Uterus (tissue), 4 donors: Measurements from ENCODE around the gene ARPC4. TPM values are rescaled to one million over a fixed set of nuclear protein-coding genes. Genes with fewer than 3 reads are reported as not detected.
A peak's percentile ranks its signal among the peaks of the same experiment; 100 is the strongest.
"Not testable (repeated sequence)": the region's sequence is repeated elsewhere in the genome, so short reads cannot be mapped to it uniquely, and the experiment has no call there.

ENCODE experiments used
- DNase-seq, 2 donors: peaks; one replicate each; pipeline ENCODE4 v3.0.0-alpha.2; 2019 to 2020
- H3K27ac ChIP-seq, 2 donors: fragments of 200-600 bp; sonication (generic); 1 replicate in 1 of 2; 2 replicates in 1 of 2; pipeline ENCODE4 v1.5.1; 2016 to 2018
- H3K27me3 ChIP-seq, 2 donors: fragments of 200-600 bp; sonication (generic); one replicate each; pipeline ENCODE4 v1.5.1; 2018 to 2019; ENCODE audit warnings: control low read depth in 1 of 2
- H3K36me3 ChIP-seq, 2 donors: fragments of 200-600 bp; sonication (generic); one replicate each; pipeline ENCODE4 v1.5.1; 2019; ENCODE audit warnings: control low read depth in 1 of 2
- H3K4me1 ChIP-seq, 2 donors: fragments of 200-600 bp; sonication (generic); one replicate each; pipeline ENCODE4 v1.5.1; 2018 to 2019; ENCODE audit warnings: control low read depth in 1 of 2
- H3K4me3 ChIP-seq, 2 donors: fragments of 200-600 bp; sonication (generic); 1 replicate in 1 of 2; 2 replicates in 1 of 2; pipeline ENCODE4 v1.5.1; 2018 to 2019; ENCODE audit warnings: mild to moderate bottlenecking in 1 of 2
- H3K9me3 ChIP-seq, 2 donors: fragments of 200-600 bp; sonication (generic); one replicate each; pipeline ENCODE4 v1.5.1; 2019; ENCODE audit warnings: control low read depth in 1 of 2
- POLR2A ChIP-seq, 2 donors: fragments of 450-650 bp; IDR thresholded peaks; one replicate each; pipeline ENCODE4 v1.6.1; 2016; ENCODE audit warnings: antibody characterized with exemption in 2 of 2, mild to moderate bottlenecking in 1 of 2, moderate library complexity in 1 of 2
- intact Hi-C: fragments of 100-400 bp; cut with DNase I; formaldehyde crosslinking; loops from one replicate; pipeline ENCODE4 v1.15.1; 2023; ENCODE audit warnings: low total_unique reads
- total RNA-seq, 4 donors: library from RNA; depleted of rRNA in 3 of 4; stranded (reverse); fragments of >200 nt in 3 of 4; gene quantifications; one replicate each; pipeline versions ENCODE4 v1.1.0 to v1.2.4, GENCODE V29; 2014 to 2023
- TF ChIP-seq, protein P1 (sequence below), 4 experiments: fragments of 200-600 bp in 2 of 4; fragments of 450-650 bp in 2 of 4; sonication (generic) in 2 of 4; IDR thresholded peaks; one replicate each; pipeline ENCODE4 v1.5.1; 2016 to 2019; ENCODE audit warnings: antibody characterized with exemption in 4 of 4, mild to moderate bottlenecking in 2 of 4, moderate library complexity in 1 of 4
- donor health status: DM: yes; HTN: yes; CAD: no.

ARPC4 gene
- total RNA-seq, 4 donors from 2014 or later, result 44.7 to 176 (median 142) TPM

DNA sequence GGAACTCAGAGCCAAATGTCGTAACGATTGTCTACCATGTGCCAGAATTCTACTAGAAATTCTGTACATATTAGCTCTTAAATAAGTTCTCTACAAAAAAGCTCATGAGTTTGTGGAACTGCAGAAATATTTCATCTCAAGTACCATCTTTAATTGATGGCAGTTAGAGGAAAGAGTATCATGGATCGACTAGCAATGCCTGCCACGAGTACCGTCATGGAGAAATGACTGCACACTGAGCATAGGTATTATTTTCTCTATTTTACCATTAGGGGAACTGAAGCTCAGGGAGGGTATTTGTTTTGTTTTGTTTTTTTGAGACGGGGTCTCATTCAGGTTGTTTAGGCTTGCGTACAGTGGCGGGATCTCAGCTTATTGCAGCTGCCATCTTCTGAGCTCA is 48.1 kb downstream of the ARPC4 start:
- H3K27ac ChIP-seq, result no peak overlapping the region
- H3K36me3 ChIP-seq, result no peaks in the 10 kb centered on the region
- peaks cover 0 to 5% of the 10 kb centered on the region in 2 donors for H3K4me1 ChIP-seq
- TF ChIP-seq, protein P1, sequence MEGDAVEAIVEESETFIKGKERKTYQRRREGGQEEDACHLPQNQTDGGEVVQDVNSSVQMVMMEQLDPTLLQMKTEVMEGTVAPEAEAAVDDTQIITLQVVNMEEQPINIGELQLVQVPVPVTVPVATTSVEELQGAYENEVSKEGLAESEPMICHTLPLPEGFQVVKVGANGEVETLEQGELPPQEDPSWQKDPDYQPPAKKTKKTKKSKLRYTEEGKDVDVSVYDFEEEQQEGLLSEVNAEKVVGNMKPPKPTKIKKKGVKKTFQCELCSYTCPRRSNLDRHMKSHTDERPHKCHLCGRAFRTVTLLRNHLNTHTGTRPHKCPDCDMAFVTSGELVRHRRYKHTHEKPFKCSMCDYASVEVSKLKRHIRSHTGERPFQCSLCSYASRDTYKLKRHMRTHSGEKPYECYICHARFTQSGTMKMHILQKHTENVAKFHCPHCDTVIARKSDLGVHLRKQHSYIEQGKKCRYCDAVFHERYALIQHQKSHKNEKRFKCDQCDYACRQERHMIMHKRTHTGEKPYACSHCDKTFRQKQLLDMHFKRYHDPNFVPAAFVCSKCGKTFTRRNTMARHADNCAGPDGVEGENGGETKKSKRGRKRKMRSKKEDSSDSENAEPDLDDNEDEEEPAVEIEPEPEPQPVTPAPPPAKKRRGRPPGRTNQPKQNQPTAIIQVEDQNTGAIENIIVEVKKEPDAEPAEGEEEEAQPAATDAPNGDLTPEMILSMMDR (IDR thresholded peaks at IDR 0.05), result no peak
- TF ChIP-seq POLR2A (IDR thresholded peaks at IDR 0.05), result no peak
- no peak overlapping the region for H3K4me3 ChIP-seq
- H3K27me3 ChIP-seq, result no peaks in the 10 kb centered on the region
- no peak for DNase-seq
- intact Hi-C loops, result no loop called here
- no peaks in the 10 kb centered on the region for H3K9me3 ChIP-seq

DNA sequence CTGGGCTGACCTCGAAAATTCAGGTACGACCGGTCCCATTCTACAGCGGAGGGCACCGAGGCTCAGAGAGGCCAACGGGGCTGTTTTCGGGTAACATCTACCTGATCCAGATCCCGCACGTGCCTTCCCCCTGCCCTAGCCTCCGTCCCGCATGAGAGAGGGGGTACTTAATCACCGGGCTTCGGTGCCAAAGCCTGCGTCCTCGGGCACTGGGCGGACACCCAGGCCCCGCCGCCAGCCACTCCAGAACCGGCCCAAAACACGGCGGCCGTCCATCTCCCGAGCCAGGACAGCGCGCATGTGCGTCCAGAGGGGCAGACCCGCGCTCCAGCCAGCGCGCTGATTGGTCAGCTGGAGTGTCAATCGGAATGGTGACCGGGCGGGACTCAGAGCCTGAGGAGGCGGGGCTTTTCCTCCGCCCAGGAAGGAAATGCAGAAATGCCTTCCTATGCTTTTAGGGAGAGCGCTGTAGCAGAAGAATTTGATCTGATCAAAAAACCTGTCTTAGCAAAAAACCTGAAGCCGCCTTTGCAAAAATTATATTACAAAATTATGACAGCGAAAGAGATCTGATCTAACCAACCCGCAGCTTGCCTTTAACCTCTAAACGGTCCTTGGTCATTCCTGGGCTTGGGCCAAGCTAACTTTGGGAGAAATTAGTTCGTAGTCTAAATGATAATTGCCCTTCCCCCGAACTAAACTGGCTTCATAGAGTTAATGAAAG is 51.0 kb downstream of the ARPC4 start, which contains the start of gene RPUSD3:
Gene RPUSD3, minus strand, starts transcription at position 294 of the 724 bp plus-strand sequence. Its CDS starts 18 bp downstream, at position 276.
- no peaks in the 10 kb centered on the region for H3K9me3 ChIP-seq
- TF ChIP-seq POLR2A (IDR thresholded peaks at IDR 0.05), result peak; percentile 73 to 78
- TF ChIP-seq, protein P1 (IDR thresholded peaks at IDR 0.05), result peak in 2 of 4 experiments; percentile 14 to 25
- DNase-seq, result peak; percentile 98 to 99
- peak within 1 kb of the TSS; percentile 83 to 84 for H3K27ac ChIP-seq
- no peaks in the 10 kb centered on the region for H3K36me3 ChIP-seq
- peaks cover 0 to 5% of the 10 kb centered on the region in 2 donors for H3K4me1 ChIP-seq
- intact Hi-C loops, result no loop called here
- H3K27me3 ChIP-seq, result no peaks in the 10 kb centered on the region
- peak within 1 kb of the TSS; percentile 70 to 85 for H3K4me3 ChIP-seq

DNA sequence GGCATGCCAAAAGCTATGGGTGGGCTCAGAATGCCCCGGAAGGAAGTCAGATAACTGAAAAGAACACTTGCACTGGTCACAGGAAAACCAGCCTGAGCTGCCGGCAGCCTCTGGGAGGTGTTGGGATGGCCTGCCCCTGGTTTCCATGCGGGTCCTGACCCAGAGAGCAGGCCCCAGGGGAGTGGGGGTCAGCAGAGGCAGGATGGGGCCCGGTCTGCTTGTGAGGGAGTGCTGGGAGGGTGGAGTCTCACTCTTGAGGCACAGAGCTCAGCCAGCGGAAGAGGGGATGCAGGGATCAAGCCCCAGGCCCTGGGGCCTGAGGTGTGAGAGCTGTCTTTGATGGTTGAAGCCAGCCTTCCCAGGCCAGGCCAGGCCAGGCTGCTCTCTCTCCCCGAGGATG is 53.3 kb downstream of the ARPC4 start:
- H3K4me1 ChIP-seq, result peaks cover 0 to 5% of the 10 kb centered on the region in 2 donors
- TF ChIP-seq POLR2A (IDR thresholded peaks at IDR 0.05), result no peak
- intact Hi-C loops, result no loop called here

DNA sequence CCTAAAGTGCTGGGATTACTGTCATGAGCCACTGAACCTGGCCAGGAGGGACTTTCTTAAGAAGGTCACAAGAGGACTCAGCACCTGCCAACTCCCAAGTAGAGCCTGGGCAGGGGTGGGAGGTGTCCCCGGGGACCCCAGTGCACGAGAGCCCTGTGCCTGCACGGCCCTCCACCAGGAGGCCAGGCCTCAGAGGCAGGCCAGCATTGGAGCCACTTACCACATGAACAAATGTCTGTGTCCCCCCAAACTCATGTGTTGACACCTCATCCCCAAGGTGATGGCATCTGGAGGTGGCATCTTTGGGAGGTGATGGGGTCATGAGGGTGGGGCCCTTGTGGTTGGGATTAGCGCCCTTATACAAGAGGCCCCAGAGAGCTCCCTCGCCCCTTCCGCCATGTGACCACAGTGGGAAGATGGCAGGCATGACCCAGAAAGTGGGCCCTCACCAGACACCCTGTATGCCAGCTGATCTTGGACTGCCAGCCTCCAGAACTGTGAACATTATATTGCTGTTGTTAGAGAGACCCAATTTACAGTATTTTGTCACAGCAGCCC is 54.1 kb downstream of the ARPC4 start:
- intact Hi-C loops, result no loop called here
- no peak for DNase-seq
- Histone ChIP-seq H3K4me1 (peaks cover 0 to 5% of the 10 kb centered on the region in 2 donors), H3K9me3 (no peaks in the 10 kb centered on the region), H3K4me3 (no peak overlapping the region), H3K36me3 (no peaks in the 10 kb centered on the region), H3K27ac (no peak overlapping the region), H3K27me3 (no peaks in the 10 kb centered on the region)
- TF ChIP-seq, protein P1 (IDR thresholded peaks at IDR 0.05), result no peak
- TF ChIP-seq POLR2A (IDR thresholded peaks at IDR 0.05), result no peak

More for the DNA sequence above, 53.3 kb downstream of the ARPC4 start:
- Histone ChIP-seq H3K27ac (no peak overlapping the region), H3K27me3 (no peaks in the 10 kb centered on the region), H3K4me3 (no peak overlapping the region), H3K36me3 (no peaks in the 10 kb centered on the region), H3K9me3 (no peaks in the 10 kb centered on the region)
- no peak for DNase-seq

DNA sequence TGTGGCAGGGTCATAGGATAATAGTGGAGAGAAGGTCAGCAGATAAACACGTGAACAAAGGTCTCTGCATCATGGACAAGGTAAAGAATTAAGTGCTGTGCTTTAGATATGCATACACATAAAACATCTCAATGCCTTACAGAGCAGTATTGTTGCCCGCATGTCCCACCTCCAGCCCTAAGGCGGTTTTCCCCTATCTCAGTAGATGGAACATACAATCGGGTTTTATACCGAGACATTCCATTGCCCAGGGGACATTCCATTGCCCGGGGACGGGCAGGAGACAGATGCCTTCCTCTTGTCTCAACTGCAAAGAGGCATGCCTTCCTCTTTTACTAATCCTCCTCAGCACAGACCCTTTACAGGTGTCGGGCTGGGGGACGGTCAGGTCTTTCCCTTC is 55.0 kb downstream of the ARPC4 start:
- H3K9me3 ChIP-seq, H3K27me3 ChIP-seq, intact Hi-C loops, H3K4me3 ChIP-seq, H3K4me1 ChIP-seq, DNase-seq, H3K27ac ChIP-seq, H3K36me3 ChIP-seq: not testable (repeated sequence)

DNA sequence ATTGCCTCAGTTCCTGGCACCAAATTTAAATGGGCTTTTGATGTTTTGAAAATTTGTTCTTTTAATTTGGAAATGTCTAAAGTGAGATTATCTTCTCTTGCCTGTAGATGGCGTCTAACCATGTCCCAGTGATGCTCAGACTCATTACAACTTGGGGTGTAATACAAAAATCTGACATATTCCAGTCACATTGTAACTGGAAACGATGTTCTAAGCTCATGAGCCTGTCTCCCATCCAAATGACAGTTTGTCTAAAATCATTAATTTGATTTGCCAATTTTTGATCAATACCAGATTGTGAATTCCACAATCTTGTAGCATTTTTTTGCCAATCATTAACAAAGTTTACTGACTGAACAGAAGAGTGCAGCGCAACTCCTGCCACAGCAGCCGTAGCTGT is 56.0 kb downstream of the ARPC4 start:
- H3K4me1 ChIP-seq, H3K27me3 ChIP-seq, intact Hi-C loops, H3K4me3 ChIP-seq, DNase-seq, H3K27ac ChIP-seq, H3K36me3 ChIP-seq, H3K9me3 ChIP-seq: not testable (repeated sequence)
- TF ChIP-seq, protein P1 (IDR thresholded peaks at IDR 0.05), result peak; percentile 52 to 74 (median 70)

DNA sequence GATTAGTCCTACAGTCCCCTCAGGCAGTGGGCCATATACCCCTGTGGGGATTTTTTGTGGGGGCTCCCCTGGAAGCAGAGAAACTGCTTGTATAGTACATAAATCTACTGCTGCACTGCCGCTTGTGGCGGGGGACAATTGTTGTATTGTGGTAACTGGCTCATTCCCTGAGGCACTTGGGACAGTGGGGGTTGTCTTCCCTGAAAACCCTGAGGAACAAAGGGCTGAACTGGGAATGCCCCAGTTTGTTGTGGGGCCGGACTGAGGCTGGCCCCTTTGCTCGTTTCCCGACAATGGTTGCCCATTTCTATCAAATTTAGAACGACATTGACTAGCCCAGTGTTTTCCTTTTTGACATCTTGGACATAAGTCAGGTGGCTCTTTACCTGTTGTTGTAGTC is 58.5 kb downstream of the ARPC4 start:
- H3K4me3 ChIP-seq, result not testable (repeated sequence)

DNA sequence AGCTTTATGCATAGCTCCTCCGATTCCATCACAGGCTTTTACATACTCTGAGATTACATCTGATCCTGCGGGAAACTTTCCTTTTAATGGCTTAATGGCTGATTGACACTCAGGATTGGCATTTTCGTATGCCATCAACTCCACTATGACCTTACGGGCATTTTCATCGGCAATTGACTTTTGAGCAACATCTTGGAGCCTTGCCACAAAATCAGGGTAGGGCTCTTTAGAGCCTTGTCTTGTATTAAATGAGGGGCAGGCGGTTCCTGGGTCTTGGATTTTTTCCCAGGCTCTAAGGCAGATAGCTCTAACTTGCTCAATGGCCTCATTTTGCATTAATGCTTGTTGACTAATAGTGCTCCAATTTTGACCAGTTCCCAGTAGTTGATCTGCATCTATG is 59.0 kb downstream of the ARPC4 start:
- H3K27me3 ChIP-seq, H3K9me3 ChIP-seq, H3K27ac ChIP-seq, H3K4me3 ChIP-seq, H3K4me1 ChIP-seq, intact Hi-C loops, DNase-seq, H3K36me3 ChIP-seq: not testable (repeated sequence)

More for the DNA sequence above, 58.5 kb downstream of the ARPC4 start:
- H3K4me1 ChIP-seq, H3K27me3 ChIP-seq, intact Hi-C loops, DNase-seq, H3K9me3 ChIP-seq, H3K27ac ChIP-seq, H3K36me3 ChIP-seq: not testable (repeated sequence)
